ENCODE results near the gene GEMIN4. TPM values are rescaled to one million over a fixed set of nuclear protein-coding genes. Genes with fewer than 3 reads are reported as not detected.

GEMIN4 gene
- total and polyA plus RNA-seq, 2 experiments from 2014 or later: 14.1 to 45.0 TPM

GRCh38 chr17:774313-774584 lies 22.2 kb upstream of the GEMIN4 start:
- H3K9me3 Mint-ChIP-seq: no peaks in the 10 kb centered on the region
- peaks cover 9% of the 10 kb centered on the region; the same call in 1 of the 2 replicates for H3K79me2 ChIP-seq (replicated peaks; ENCODE audit: insufficient read depth)
- H3F3A ChIP-seq (replicated peaks; ENCODE audit: low read depth): no peaks in the 10 kb centered on the region; the same call in 1 of the 2 replicates
- peaks cover 84% of the 10 kb centered on the region for H3K36me3 Mint-ChIP-seq (ENCODE audit: low read depth)
- peaks cover 5% of the 10 kb centered on the region for H3K27me3 Mint-ChIP-seq (ENCODE audit: insufficient read depth, low read depth, poor library complexity)
- H3K4me2 ChIP-seq: no peak overlapping the region
- no peaks in the 10 kb centered on the region for H3K4me1 ChIP-seq (ENCODE audit: insufficient read depth)
- ATAC-seq (no peak), DNase-seq (ENCODE audit: low spot score) (no peak)
- TF ChIP-seq EZH2 (IDR thresholded peaks at IDR 0.05; ENCODE audit: low read depth, unreplicated experiment) (no peak), EZH2phosphoT487 (IDR thresholded peaks at IDR 0.05; ENCODE audit: unreplicated experiment) (no peak), POLR2AphosphoS5 (IDR thresholded peaks at IDR 0.05; ENCODE audit: low read depth) (no peak), ZNF114 (CRISPR knock-in tag; IDR thresholded peaks at IDR 0.05) (no peak), ZNF462 (CRISPR knock-in tag; IDR thresholded peaks at IDR 0.05) (no peak)
- TF ChIP-seq, protein P1, sequence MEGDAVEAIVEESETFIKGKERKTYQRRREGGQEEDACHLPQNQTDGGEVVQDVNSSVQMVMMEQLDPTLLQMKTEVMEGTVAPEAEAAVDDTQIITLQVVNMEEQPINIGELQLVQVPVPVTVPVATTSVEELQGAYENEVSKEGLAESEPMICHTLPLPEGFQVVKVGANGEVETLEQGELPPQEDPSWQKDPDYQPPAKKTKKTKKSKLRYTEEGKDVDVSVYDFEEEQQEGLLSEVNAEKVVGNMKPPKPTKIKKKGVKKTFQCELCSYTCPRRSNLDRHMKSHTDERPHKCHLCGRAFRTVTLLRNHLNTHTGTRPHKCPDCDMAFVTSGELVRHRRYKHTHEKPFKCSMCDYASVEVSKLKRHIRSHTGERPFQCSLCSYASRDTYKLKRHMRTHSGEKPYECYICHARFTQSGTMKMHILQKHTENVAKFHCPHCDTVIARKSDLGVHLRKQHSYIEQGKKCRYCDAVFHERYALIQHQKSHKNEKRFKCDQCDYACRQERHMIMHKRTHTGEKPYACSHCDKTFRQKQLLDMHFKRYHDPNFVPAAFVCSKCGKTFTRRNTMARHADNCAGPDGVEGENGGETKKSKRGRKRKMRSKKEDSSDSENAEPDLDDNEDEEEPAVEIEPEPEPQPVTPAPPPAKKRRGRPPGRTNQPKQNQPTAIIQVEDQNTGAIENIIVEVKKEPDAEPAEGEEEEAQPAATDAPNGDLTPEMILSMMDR (conservative IDR thresholded peaks at IDR 0.05; ENCODE audit: low read depth in 2 of 2): no peak
- TF ChIP-seq, protein P2, sequence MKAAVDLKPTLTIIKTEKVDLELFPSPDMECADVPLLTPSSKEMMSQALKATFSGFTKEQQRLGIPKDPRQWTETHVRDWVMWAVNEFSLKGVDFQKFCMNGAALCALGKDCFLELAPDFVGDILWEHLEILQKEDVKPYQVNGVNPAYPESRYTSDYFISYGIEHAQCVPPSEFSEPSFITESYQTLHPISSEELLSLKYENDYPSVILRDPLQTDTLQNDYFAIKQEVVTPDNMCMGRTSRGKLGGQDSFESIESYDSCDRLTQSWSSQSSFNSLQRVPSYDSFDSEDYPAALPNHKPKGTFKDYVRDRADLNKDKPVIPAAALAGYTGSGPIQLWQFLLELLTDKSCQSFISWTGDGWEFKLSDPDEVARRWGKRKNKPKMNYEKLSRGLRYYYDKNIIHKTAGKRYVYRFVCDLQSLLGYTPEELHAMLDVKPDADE (IDR thresholded peaks at IDR 0.05): no peak
- peaks cover 11% of the 10 kb centered on the region for H4K20me1 ChIP-seq (replicated peaks; ENCODE audit: insufficient read depth)
- H3K27ac ChIP-seq (ENCODE audit: low read depth): no peak overlapping the region
- H3K4me3 ChIP-seq: no peak overlapping the region
- H2AFZ ChIP-seq: no peak overlapping the region
- H3K9me2 ChIP-seq (ENCODE audit: insufficient read depth): no peaks in the 10 kb centered on the region
- H3K27me3 ChIP-seq (ENCODE audit: insufficient read depth): no peaks in the 10 kb centered on the region
- H3K4me3 Mint-ChIP-seq: no peak overlapping the region
- peaks cover 51% of the 10 kb centered on the region for H3K36me3 ChIP-seq (ENCODE audit: insufficient read depth)
- H3K4me1 Mint-ChIP-seq: no peaks in the 10 kb centered on the region
- no peak overlapping the region for H3K27ac Mint-ChIP-seq
